ENCODE data around the gene ITGB1BP2.
"Not testable (repeated sequence)": the region's sequence is repeated elsewhere in the genome, so short reads cannot be mapped to it uniquely, and the experiment has no call there.

The ITGB1BP2 gene

DNA sequence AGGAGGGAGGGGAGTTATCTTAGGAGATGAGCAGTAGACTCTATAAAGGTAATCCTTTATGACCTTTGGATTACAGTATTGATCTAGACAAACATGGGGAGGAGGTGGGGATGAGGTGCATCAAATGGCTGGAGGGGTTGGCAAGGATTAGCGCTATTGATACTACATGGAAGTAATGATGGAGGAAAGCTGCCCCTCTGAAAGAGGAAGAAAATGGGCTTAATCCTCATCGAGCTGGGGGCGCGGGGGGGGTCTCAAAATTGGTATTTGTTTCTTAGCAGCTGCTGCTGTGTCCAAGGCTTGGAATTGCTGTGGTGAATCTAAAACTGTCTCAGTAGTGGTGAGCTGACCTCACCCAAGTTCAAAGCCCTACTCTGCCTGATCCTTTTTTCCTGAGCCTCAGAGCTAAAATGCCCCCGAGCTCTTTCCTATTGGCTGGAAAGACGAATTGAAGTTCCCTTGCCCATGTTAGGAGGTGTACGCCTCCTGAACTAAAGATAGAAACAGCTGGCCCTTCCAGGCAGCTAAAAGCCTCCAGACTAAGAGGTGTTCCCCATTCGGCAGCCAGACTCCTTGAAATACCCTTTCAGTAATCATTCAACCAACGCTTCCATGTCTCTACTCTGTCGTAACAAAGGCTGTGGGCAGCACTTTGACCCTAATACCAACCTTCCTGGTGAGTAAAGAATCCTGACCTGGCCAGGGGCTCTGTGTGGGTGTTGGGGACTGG lies at the start of gene ITGB1BP2:
ITGB1BP2 (plus strand) TSS at position 556 of the 730 bp plus-strand sequence; CDS start at position 613, 57 bp downstream.
- H3K4me1 ChIP-seq (ENCODE audit: control insufficient read depth in 1 of 2, insufficient read depth in 2 of 2, low read length in 2 of 2), result peaks cover 0 to 3% of the 10 kb centered on the region in 2 donors
- H3K4me3 ChIP-seq (ENCODE audit: low read depth in 1 of 2, low read length in 2 of 2), result peak within 1 kb of the TSS; percentile 26 to 30
- peak within 1 kb of the TSS; percentile 49 for H3K27ac ChIP-seq (ENCODE audit: low read length)

DNA sequence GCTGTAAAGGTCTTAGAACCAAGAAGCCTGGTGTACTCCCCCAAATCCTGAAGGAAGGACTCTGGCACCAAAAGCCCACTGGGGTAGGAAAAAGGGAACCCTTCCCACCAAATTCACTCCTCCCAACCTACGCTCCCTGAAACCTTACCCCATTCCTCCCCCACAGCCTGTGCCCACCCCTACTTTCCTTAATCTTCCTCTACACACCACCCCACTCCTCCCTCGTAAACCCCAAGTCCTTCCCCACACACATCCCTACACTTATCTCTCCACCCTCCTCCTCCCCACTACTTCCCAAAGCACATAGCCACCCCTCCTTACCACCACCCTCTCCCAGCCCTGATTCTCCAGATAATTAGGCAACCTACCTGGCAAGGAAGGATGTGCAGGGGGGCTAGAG lies 49.3 kb upstream of the ITGB1BP2 start:
- no peaks in the 10 kb centered on the region for H3K9me3 ChIP-seq (ENCODE audit: control insufficient read depth in 1 of 2, low read length in 2 of 2)
- H3K4me3 ChIP-seq (ENCODE audit: low read depth in 1 of 2, low read length in 2 of 2), result peak overlapping the region in 1 of 2 donors; percentile 83
- H3K4me1 ChIP-seq (ENCODE audit: control insufficient read depth in 1 of 2, insufficient read depth in 2 of 2, low read length in 2 of 2), result peaks cover 0 to 20% of the 10 kb centered on the region in 2 donors
- no peaks in the 10 kb centered on the region for H3K27me3 ChIP-seq (ENCODE audit: low read depth, low read length)
- no peak overlapping the region for H3K27ac ChIP-seq (ENCODE audit: low read length)
- peaks cover 6 to 24% of the 10 kb centered on the region in 2 donors for H3K36me3 ChIP-seq (ENCODE audit: control insufficient read depth in 1 of 2, insufficient read depth in 2 of 2, low read length in 2 of 2)

More for the DNA sequence above, at the start of gene ITGB1BP2:
- Histone ChIP-seq H3K36me3 (ENCODE audit: control insufficient read depth in 1 of 2, insufficient read depth in 2 of 2, low read length in 2 of 2) (peaks cover 23 to 45% of the 10 kb centered on the region in 2 donors), H3K27me3 (ENCODE audit: low read depth, low read length) (no peaks in the 10 kb centered on the region), H3K9me3 (ENCODE audit: control insufficient read depth in 1 of 2, low read length in 2 of 2) (no peaks in the 10 kb centered on the region)

DNA sequence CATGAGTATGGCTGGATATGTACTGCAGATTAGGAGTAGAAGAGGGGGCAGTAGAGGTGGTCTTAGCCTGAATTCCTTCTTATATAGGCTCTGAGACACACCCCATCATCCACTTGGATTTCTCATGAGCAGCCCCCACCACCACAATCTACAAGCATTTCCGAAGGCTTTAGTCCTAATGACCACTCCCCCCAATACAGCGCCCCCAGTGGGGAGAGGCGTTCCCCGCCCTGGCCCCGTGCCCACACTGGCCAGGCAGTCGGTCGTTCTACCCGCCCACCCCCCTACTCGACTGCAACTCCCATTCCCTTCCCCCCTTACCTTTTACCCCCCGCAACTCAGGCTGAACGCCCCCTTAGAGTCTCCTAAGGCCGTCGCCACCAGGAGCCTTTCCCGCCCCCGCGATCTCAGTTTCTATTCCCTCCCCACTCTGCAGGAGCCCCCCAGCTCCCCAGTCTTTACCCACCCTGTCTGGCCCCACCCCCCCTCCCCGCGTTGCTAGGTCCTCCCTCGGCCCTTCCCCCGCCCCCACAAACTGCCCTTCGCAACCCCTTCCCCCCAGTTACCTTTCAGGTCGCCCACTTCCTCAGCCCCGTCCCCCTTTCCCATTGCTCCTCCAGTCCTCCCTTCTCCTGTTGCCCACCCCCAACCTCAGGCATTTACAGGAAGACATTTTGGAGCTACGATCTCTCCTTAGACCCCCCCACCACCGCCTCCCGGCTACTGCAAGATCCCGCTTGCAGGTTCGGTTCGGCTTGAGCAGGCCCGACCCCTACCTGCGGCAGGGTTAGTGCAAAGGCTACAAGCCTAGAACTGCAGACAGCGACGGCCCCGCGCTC lies 48.1 kb upstream of the ITGB1BP2 start:
- H3K9me3 ChIP-seq (ENCODE audit: control insufficient read depth in 1 of 2, low read length in 2 of 2), result no peaks in the 10 kb centered on the region
- H3K4me1 ChIP-seq (ENCODE audit: control insufficient read depth in 1 of 2, insufficient read depth in 2 of 2, low read length in 2 of 2), result peaks cover 0 to 20% of the 10 kb centered on the region in 2 donors
- no peaks in the 10 kb centered on the region for H3K27me3 ChIP-seq (ENCODE audit: low read depth, low read length)
- H3K4me3 ChIP-seq (ENCODE audit: low read depth in 1 of 2, low read length in 2 of 2), result peak overlapping the region; percentile 62 to 83
- peak overlapping the region; percentile 39 for H3K27ac ChIP-seq (ENCODE audit: low read length)
- peaks cover under 1 to 13% of the 10 kb centered on the region in 2 donors for H3K36me3 ChIP-seq (ENCODE audit: control insufficient read depth in 1 of 2, insufficient read depth in 2 of 2, low read length in 2 of 2)

DNA sequence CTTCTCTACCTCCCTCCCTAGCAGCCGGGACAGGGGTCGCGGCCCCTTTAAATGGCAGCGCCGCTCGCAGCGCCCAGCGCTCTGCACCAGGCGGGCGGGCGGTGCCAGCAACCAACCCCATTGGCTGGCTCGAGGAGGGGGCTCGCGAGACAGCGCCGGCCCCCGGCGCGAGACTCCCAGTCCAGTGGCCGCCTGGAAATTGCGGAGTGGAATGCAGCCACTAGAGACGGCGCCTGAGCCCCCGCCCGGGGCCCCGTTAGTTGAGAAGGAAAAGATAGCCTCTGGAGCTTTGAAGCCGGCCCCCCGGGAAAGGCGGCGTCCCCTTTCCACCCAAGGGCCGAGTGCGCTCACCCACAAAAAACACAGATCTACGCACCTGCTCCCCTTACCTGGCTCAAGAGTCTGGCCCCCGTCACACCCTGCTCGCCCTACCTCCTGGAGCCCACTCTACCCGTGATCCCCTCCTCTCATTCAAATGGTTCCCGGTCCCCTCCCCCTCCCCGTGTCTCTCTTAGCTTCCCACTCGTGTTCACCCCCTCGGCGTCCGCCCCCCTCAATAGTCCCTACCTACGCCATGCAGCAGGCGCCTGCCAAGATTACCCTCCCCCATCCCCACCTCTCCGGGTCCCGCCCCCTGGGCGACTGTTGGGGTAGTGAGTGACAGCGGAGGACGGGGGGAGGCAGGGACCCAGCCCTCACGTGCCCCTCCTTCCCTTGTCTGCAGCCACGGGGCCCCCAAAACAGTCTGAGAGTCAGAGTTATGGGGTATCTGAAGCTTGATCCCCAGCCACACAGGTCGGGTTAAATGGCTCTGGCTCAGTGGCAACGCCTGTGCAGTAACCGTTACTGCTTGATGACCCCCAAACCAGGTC lies 47.2 kb upstream of the ITGB1BP2 start, which contains the start of gene ZMYM3:
ZMYM3 (minus strand) TSS at position 49 of the 872 bp plus-strand sequence. CDS start 885 bp downstream, outside the sequence.
- no peaks in the 10 kb centered on the region for H3K27me3 ChIP-seq (ENCODE audit: low read depth, low read length)
- H3K4me3 ChIP-seq (ENCODE audit: low read depth in 1 of 2, low read length in 2 of 2), result peak within 1 kb of the TSS; percentile 65 to 83
- H3K36me3 ChIP-seq (ENCODE audit: control insufficient read depth in 1 of 2, insufficient read depth in 2 of 2, low read length in 2 of 2), result peaks cover 0 to 7% of the 10 kb centered on the region in 2 donors
- H3K27ac ChIP-seq (ENCODE audit: low read length), result peak within 1 kb of the TSS; percentile 39
- no peaks in the 10 kb centered on the region for H3K9me3 ChIP-seq (ENCODE audit: control insufficient read depth in 1 of 2, low read length in 2 of 2)
- H3K4me1 ChIP-seq (ENCODE audit: control insufficient read depth in 1 of 2, insufficient read depth in 2 of 2, low read length in 2 of 2), result peaks cover 0 to 20% of the 10 kb centered on the region in 2 donors

DNA sequence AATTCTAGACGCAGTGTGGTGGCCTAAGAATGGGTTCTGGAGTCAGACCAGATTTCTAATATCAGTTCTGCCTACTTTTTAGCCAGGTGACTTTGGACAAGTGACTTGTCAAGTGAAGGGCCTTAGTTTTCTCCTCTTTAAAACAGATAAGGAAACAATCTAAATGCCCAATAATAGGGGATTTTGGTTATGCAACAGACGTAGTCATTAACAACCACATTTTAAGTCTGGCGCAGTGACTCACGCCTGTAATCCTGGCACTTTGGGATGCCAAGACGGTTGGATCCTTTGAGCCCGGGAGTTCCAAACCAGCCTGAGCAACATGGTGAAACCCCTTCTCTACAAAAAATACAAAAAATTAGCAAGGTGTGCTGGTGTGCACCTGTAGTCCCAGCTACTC lies 45.5 kb upstream of the ITGB1BP2 start:
- no peaks in the 10 kb centered on the region for H3K27me3 ChIP-seq (ENCODE audit: low read depth, low read length)
- H3K36me3 ChIP-seq (ENCODE audit: control insufficient read depth in 1 of 2, insufficient read depth in 2 of 2, low read length in 2 of 2), result no peaks in the 10 kb centered on the region
- no peak overlapping the region for H3K27ac ChIP-seq (ENCODE audit: low read length)
- no peak overlapping the region for H3K4me3 ChIP-seq (ENCODE audit: low read depth in 1 of 2, low read length in 2 of 2)
- no peaks in the 10 kb centered on the region for H3K9me3 ChIP-seq (ENCODE audit: control insufficient read depth in 1 of 2, low read length in 2 of 2)
- H3K4me1 ChIP-seq (ENCODE audit: control insufficient read depth in 1 of 2, insufficient read depth in 2 of 2, low read length in 2 of 2), result peaks cover 0 to 20% of the 10 kb centered on the region in 2 donors

DNA sequence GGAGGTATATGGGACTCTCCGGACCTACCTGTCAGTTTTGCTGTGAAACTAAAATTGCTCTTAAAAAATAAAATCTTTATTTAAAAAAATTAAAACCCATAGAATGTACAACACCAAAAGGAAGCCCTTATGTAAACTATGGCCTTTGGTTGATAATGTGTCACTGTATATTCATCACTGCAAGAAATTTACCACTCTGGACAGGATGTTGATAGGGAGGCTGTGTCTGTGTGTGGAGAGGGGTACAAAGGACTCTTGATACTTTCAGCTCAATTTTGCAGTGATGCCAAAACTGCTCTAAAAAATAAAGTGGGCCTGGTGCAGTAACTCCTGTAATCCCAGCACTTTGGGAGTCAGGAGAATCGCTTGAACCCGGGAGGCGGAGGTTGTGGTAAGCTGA lies 44.7 kb upstream of the ITGB1BP2 start:
- peaks cover 0 to 16% of the 10 kb centered on the region in 2 donors for H3K4me1 ChIP-seq (ENCODE audit: control insufficient read depth in 1 of 2, insufficient read depth in 2 of 2, low read length in 2 of 2)
- no peaks in the 10 kb centered on the region for H3K27me3 ChIP-seq (ENCODE audit: low read depth, low read length)
- H3K4me3 ChIP-seq (ENCODE audit: low read depth in 1 of 2, low read length in 2 of 2), result no peak overlapping the region
- no peak overlapping the region for H3K27ac ChIP-seq (ENCODE audit: low read length)
- no peaks in the 10 kb centered on the region for H3K9me3 ChIP-seq (ENCODE audit: control insufficient read depth in 1 of 2, low read length in 2 of 2)
- H3K36me3 ChIP-seq (ENCODE audit: control insufficient read depth in 1 of 2, insufficient read depth in 2 of 2, low read length in 2 of 2), result no peaks in the 10 kb centered on the region

DNA sequence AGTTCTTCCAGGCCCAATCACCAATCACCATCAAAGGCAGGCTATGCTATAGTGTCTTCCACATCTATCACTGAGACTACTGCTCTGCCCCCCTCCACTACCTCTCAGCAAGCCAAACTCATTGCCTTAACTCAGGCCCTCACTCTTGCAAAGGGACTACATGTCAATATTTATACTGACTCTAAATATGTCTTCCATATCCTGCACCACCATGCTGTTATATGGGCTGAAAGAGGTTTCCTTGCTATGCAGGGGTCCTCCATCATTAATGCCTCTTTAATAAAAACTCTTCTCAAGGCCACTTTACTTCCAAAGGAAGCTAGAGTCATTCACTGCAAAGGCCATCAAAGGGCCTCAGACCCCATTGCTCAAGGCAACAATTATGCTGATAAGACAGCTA lies 32.9 kb upstream of the ITGB1BP2 start:
- not testable (repeated sequence) for H3K27me3 ChIP-seq (ENCODE audit: low read depth, low read length); H3K36me3 ChIP-seq (ENCODE audit: control insufficient read depth in 1 of 2, insufficient read depth in 2 of 2, low read length in 2 of 2); H3K4me1 ChIP-seq (ENCODE audit: control insufficient read depth in 1 of 2, insufficient read depth in 2 of 2, low read length in 2 of 2); H3K4me3 ChIP-seq (ENCODE audit: low read depth in 1 of 2, low read length in 2 of 2); H3K27ac ChIP-seq (ENCODE audit: low read length); H3K9me3 ChIP-seq (ENCODE audit: control insufficient read depth in 1 of 2, low read length in 2 of 2)

DNA sequence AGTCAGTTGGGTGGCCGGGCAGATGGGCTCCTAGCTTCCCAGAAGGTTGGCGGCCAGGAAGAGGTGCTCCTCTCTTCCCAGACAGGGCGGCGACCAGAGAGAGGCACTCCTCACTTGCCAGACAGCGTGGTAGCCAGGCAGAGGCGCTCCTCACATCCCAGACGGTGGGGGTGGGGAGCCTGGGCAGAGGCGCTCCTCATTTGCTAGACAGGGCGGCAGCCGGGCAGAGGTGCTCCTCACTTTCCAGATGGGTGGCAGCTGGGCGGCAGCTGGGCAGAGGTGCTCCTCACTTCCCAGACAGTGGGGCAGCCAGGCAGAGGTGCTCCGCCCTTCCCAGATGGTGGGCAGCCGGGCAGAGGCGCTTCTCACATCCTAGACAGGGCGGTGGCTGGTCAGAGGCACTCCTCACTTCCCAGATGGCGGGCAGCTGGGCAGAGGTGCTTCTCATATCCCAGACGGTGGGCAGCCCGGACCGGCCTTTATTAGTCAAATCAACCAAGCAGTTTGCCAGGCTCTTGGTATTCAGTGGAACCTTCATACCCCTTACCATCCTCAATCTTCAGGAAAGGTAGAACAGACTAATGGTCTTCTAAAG lies 31.7 kb upstream of the ITGB1BP2 start:
- Histone ChIP-seq H3K4me1 (ENCODE audit: control insufficient read depth in 1 of 2, insufficient read depth in 2 of 2, low read length in 2 of 2) (no peaks in the 10 kb centered on the region), H3K36me3 (ENCODE audit: control insufficient read depth in 1 of 2, insufficient read depth in 2 of 2, low read length in 2 of 2) (no peaks in the 10 kb centered on the region), H3K27me3 (ENCODE audit: low read depth, low read length) (no peaks in the 10 kb centered on the region), H3K27ac (ENCODE audit: low read length) (no peak overlapping the region), H3K9me3 (ENCODE audit: control insufficient read depth in 1 of 2, low read length in 2 of 2) (no peaks in the 10 kb centered on the region), H3K4me3 (ENCODE audit: low read depth in 1 of 2, low read length in 2 of 2) (no peak overlapping the region)

DNA sequence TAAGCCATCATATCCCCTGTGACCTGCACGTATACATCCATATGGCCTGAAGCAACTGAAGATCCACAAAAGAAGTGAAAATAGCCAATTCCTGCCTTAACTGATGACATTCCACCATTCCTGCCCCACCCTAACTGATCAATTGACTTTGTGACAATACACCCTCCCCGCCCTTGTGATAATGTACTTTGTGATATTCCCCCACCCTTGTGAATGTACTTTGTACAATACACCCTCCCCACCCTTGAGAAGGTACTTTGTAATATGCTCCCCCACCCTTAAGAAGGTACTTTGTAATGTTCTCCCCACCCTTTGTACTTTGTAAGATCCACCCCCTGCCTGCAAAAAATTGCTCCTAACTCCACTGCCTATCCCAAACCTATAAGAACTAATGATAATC lies 29.2 kb upstream of the ITGB1BP2 start:
- not testable (repeated sequence) for H3K9me3 ChIP-seq (ENCODE audit: control insufficient read depth in 1 of 2, low read length in 2 of 2); H3K27me3 ChIP-seq (ENCODE audit: low read depth, low read length); H3K36me3 ChIP-seq (ENCODE audit: control insufficient read depth in 1 of 2, insufficient read depth in 2 of 2, low read length in 2 of 2); H3K4me1 ChIP-seq (ENCODE audit: control insufficient read depth in 1 of 2, insufficient read depth in 2 of 2, low read length in 2 of 2); H3K4me3 ChIP-seq (ENCODE audit: low read depth in 1 of 2, low read length in 2 of 2); H3K27ac ChIP-seq (ENCODE audit: low read length)

DNA sequence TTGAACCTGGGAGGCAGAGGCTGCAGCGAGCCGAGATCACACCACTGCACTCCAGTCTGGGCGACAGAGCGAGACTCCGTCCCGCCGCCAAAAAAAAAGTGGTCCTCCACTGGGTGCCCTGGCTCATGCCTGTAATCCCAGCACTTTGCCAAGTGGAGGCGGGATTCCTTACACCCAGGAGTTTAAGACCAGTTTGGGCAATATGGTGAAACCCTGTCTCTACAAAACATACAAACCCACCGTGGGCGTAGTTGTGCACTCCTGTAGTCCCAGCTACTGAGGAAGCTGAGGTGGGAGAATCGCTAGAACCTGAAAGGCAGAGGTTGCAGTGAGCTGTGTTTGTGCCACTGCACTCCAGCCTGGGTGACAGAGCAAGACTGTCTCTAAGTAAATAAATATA lies 20.2 kb upstream of the ITGB1BP2 start:
- not testable (repeated sequence) for H3K4me3 ChIP-seq (ENCODE audit: low read depth in 1 of 2, low read length in 2 of 2); H3K9me3 ChIP-seq (ENCODE audit: control insufficient read depth in 1 of 2, low read length in 2 of 2); H3K36me3 ChIP-seq (ENCODE audit: control insufficient read depth in 1 of 2, insufficient read depth in 2 of 2, low read length in 2 of 2); H3K27ac ChIP-seq (ENCODE audit: low read length); H3K27me3 ChIP-seq (ENCODE audit: low read depth, low read length)
- H3K4me1 ChIP-seq (ENCODE audit: control insufficient read depth in 1 of 2, insufficient read depth in 2 of 2, low read length in 2 of 2), result peaks cover 6 to 11% of the 10 kb centered on the region in 2 donors
